SU-DHL-6 (cell line): ENCODE measurements around the gene UBB.

Experiments
- H2AFZ ChIP-seq: fragments of 200-600 bp; sonication (generic); 2 replicates; pipeline ENCODE4 v1.6.1; 2014; ENCODE audit warnings: low read depth, mild to moderate bottlenecking, moderate library complexity, mixed read lengths, antibody characterized with exemption, low read length; ENCODE audit not compliant: severe bottlenecking
- H3F3A ChIP-seq: fragments of 200-600 bp; shearing (Covaris generic); 2 replicates; pipeline ENCODE4 v1.6.0; 2016; ENCODE audit warnings: antibody characterized with exemption, mild to moderate bottlenecking; ENCODE audit not compliant: insufficient read depth
- H3K27ac ChIP-seq: fragments of 200-600 bp; sonication (generic); 2 replicates; pipeline ENCODE4 v1.5.1; 2016; ENCODE audit warnings: low read depth, mild to moderate bottlenecking, low read length, moderate library complexity, mixed read lengths
- H3K27me3 ChIP-seq: fragments of 200-600 bp; sonication (generic), shearing (Covaris generic); 2 replicates; pipeline ENCODE4 v1.6.0; 2014; ENCODE audit warnings: mild to moderate bottlenecking, low read length
- H3K36me3 ChIP-seq: fragments of 200-600 bp; sonication (generic); 2 replicates; pipeline ENCODE4 v1.6.1; 2014; ENCODE audit warnings: mild to moderate bottlenecking, low read length, mixed read lengths
- H3K4me2 ChIP-seq: fragments of 300-600, 200-600 bp; shearing (Covaris generic), sonication (generic); 2 replicates; pipeline ENCODE4 v1.6.0; 2014; ENCODE audit warnings: low read length, low read depth, mild to moderate bottlenecking; ENCODE audit not compliant: poor library complexity, severe bottlenecking
- H3K4me3 ChIP-seq: fragments of 200-600 bp; sonication (generic); 2 replicates; pipeline ENCODE4 v1.5.1; 2014; ENCODE audit warnings: antibody characterized with exemption, low read length, mild to moderate bottlenecking, mixed read lengths; ENCODE audit not compliant: insufficient read depth, poor library complexity, severe bottlenecking
- H3K79me2 ChIP-seq: fragments of 200-600 bp; sonication (generic); 2 replicates; pipeline ENCODE4 v1.6.1; 2014; ENCODE audit warnings: mild to moderate bottlenecking, low read length, moderate library complexity; ENCODE audit not compliant: insufficient read depth
- H3K9ac ChIP-seq: fragments of 200-600 bp; sonication (generic); 2 replicates; pipeline ENCODE4 v1.7.0; 2014; ENCODE audit warnings: mild to moderate bottlenecking, low read length
- H3K9me2 ChIP-seq: fragments of 200-600 bp; sonication (generic); replicated peaks from 2 replicates; pipeline ENCODE4 v1.6.1; 2014; ENCODE audit warnings: low read length; ENCODE audit not compliant: insufficient read depth
- H3K9me3 ChIP-seq: fragments of 200-600 bp; sonication (generic); 2 replicates; pipeline ENCODE4 v1.6.1; 2014; ENCODE audit warnings: low read length, mixed read lengths; ENCODE audit not compliant: insufficient read depth
- H4K20me1 ChIP-seq: fragments of 200-600 bp; sonication (generic); 2 replicates; pipeline ENCODE4 v1.6.1; 2014; ENCODE audit warnings: low read depth, mild to moderate bottlenecking, antibody characterized with exemption, low read length, moderate library complexity, mixed read lengths
- CTCF ChIP-seq: fragments of 200-600 bp; sonication (generic); IDR thresholded peaks from one replicate; pipeline ENCODE4 v1.5.1; 2017; ENCODE audit warnings: antibody characterized with exemption, mild to moderate bottlenecking, low read length, moderate library complexity; ENCODE audit not compliant: insufficient read depth, poor library complexity, severe bottlenecking
- EZH2phosphoT487 ChIP-seq: fragments of 200-600 bp; sonication (generic), shearing (Covaris generic); conservative IDR thresholded peaks from 2 replicates; pipeline ENCODE4 v1.6.1; 2018; ENCODE audit warnings: mild to moderate bottlenecking, antibody characterized with exemption, low read length, moderate library complexity, mixed read lengths

The UBB gene

GRCh38 chr17:16345565-16345964, 35.3 kb upstream of the UBB start:
- Histone ChIP-seq H3K9me3 (no peaks in the 10 kb centered on the region), H3K36me3 (peaks cover 15% of the 10 kb centered on the region; the same call in 1 of the 2 replicates)

GRCh38 chr17:16346721-16347271, 34.1 kb upstream of the UBB start:
- Histone ChIP-seq H3K4me2 (no peak overlapping the region), H3K27me3 (no peaks in the 10 kb centered on the region), H3K27ac (no peak overlapping the region), H3K36me3 (peaks cover 18% of the 10 kb centered on the region; the same call in 1 of the 2 replicates), H3F3A (peaks cover 25% of the 10 kb centered on the region), H3K9me3 (no peaks in the 10 kb centered on the region), H3K79me2 (peaks cover 15% of the 10 kb centered on the region), H3K9ac (no peak overlapping the region), H2AFZ (no peak overlapping the region), H3K9me2 (no peaks in the 10 kb centered on the region), H3K4me3 (no peak overlapping the region), H4K20me1 (no peaks in the 10 kb centered on the region)
- no peak for TF ChIP-seq EZH2phosphoT487
- TF ChIP-seq CTCF = no peak

More at GRCh38 chr17:16345565-16345964, 35.3 kb upstream of the UBB start:
- no peak overlapping the region for H3K27ac ChIP-seq
- peaks cover 3% of the 10 kb centered on the region for H3K79me2 ChIP-seq
- H3K9ac ChIP-seq = no peak overlapping the region
- H3K9me2 ChIP-seq = no peaks in the 10 kb centered on the region
- no peaks in the 10 kb centered on the region for H4K20me1 ChIP-seq
- TF ChIP-seq CTCF = no peak
- TF ChIP-seq EZH2phosphoT487 = no peak
- H3K4me2 ChIP-seq = no peak overlapping the region
- H2AFZ ChIP-seq = no peak overlapping the region
- peaks cover 15% of the 10 kb centered on the region for H3F3A ChIP-seq
- no peaks in the 10 kb centered on the region for H3K27me3 ChIP-seq
- no peak overlapping the region for H3K4me3 ChIP-seq

- no peaks in the 10 kb centered on the region for H3K9me3 ChIP-seq
- H3F3A ChIP-seq = peaks cover 22% of the 10 kb centered on the region
- H3K4me3 ChIP-seq = no peak overlapping the region
- no peaks in the 10 kb centered on the region for H3K9me2 ChIP-seq
- no peak overlapping the region for H3K9ac ChIP-seq
- H3K79me2 ChIP-seq = peaks cover 27% of the 10 kb centered on the region
- peaks cover 18% of the 10 kb centered on the region; the same call in 1 of the 2 replicates for H3K36me3 ChIP-seq
- no peaks in the 10 kb centered on the region for H4K20me1 ChIP-seq
- H3K4me2 ChIP-seq = no peak overlapping the region
- TF ChIP-seq CTCF (no peak), EZH2phosphoT487 (no peak)
- no peak overlapping the region for H3K27ac ChIP-seq
- no peaks in the 10 kb centered on the region for H3K27me3 ChIP-seq
- H2AFZ ChIP-seq = no peak overlapping the region
These were observed 32.3 kb upstream of the UBB start for GRCh38 chr17:16348586-16348985.
